GM12873 (cell line): Measurements from ENCODE around the gene C9.

ENCODE experiments used
- TF ChIP-seq, protein P1 (sequence below): IDR thresholded peaks from 2 replicates; pipeline ENCODE4 v1.5.1; 2012; ENCODE audit warnings: low read depth, mild to moderate bottlenecking, moderate library complexity, low read length, control low read depth; ENCODE audit not compliant: insufficient read depth; ENCODE audit errors: missing control alignments

The C9 gene

GRCh38 chr5:39364367-39364766 is at the start of gene C9:
Gene C9 (minus strand): TSS chr5:39364495. CDS start chr5:39364464, 31 bp downstream.
- TF ChIP-seq, protein P1, sequence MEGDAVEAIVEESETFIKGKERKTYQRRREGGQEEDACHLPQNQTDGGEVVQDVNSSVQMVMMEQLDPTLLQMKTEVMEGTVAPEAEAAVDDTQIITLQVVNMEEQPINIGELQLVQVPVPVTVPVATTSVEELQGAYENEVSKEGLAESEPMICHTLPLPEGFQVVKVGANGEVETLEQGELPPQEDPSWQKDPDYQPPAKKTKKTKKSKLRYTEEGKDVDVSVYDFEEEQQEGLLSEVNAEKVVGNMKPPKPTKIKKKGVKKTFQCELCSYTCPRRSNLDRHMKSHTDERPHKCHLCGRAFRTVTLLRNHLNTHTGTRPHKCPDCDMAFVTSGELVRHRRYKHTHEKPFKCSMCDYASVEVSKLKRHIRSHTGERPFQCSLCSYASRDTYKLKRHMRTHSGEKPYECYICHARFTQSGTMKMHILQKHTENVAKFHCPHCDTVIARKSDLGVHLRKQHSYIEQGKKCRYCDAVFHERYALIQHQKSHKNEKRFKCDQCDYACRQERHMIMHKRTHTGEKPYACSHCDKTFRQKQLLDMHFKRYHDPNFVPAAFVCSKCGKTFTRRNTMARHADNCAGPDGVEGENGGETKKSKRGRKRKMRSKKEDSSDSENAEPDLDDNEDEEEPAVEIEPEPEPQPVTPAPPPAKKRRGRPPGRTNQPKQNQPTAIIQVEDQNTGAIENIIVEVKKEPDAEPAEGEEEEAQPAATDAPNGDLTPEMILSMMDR: no peak

DNA sequence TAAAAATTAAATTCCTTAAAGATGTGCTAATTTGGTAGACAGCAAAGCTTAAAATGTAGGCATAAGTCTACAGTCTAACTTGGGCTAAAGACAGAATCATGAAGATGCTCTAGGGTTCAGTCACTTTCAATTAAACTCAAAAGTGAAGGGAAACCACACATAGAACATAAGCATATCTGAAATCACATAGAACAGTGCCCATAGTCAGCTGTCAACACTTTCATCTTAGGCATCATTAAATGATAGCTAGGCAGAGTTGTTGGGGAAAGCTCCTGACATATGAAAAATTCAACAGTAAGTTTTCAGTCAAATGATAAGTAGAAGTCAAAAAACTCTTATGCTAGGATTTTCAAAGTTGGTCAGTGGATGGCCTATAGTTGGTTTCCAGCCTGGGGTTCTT is 49.5 kb upstream of the C9 start:
- TF ChIP-seq, protein P1: no peak

- TF ChIP-seq, protein P1: no peak
Observed at GRCh38 chr5:39412721-39413394, 48.6 kb upstream of the C9 start.

DNA sequence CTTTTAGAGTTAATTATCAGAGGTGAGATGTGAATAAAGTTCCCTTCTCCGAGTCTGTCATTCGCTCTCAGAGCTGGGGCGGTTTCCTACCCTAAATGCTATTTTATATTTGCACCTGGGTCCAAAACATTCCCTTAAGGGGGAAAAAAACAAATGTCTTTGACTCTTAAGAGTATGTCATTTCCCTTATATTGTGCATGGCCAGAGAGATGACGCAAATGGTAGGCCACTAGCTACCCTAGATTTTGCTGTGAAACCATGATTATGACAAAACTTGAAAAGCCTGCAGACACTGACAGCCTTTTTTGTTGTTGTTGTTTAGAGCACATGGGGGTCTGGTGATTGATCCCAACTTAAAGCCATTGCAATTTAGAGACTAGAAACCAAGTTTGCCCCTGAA is 47.7 kb upstream of the C9 start:
- TF ChIP-seq, protein P1: no peak

GRCh38 chr5:39411061-39411460 is 46.8 kb upstream of the C9 start:
- TF ChIP-seq, protein P1: no peak

- TF ChIP-seq, protein P1: no peak
Observed at GRCh38 chr5:39409033-39409432, 44.7 kb upstream of the C9 start.

DNA sequence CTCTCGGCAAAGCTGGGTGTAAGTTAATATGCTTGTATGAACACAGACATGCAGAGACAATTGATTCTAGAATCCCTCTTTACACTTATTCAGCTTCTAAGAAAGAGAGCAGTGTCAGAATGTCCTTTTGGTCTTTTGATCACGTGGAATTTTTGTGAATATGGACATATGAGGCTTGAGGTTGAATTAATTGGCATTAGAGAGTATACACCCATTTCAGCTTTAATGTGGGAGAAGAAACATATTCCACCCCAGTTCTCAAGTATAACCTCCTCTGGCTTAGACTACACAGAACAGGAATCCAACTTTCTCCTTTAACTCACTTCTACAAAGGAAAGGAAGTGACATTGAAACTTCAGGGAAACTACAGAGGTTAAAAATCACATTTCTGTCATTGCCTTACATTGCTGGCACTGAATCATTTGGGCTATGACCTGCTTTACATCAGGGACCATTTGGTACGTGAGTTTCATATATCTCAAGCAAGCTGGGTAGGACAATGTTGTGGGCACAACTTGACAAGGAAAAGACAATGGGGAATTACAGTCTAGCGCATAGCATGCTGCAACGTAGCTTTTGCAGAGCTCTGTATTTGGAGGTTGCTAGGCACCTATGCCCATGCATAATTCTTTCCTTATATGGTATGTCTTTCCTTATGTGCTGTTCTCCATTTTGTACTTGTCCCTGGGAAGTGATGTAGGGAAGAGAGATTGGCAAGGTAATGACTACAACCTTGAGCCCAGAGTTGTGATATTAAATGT is 41.0 kb upstream of the C9 start:
- TF ChIP-seq, protein P1: no peak
